GM18519 (cell line): Measurements from ENCODE around the gene TRIM6.

Source experiments
- ATAC-seq: cut with Tn5 transposase; IDR thresholded peaks from one replicate; pipeline ENCODE4 v1.9.1; 2021; ENCODE audit warnings: mild to moderate bottlenecking, moderate library complexity; ENCODE audit not compliant: unreplicated experiment, low FRiP score

TRIM6 gene

GRCh38 chr11:5658318-5658717, 61.9 kb downstream of the TRIM6 start:
- no peak for ATAC-seq
